Nephron progenitor cell (in vitro differentiated cells): ENCODE measurements around the gene THAP4.
"Not testable (repeated sequence)": the region's sequence is repeated elsewhere in the genome, so short reads cannot be mapped to it uniquely, and the experiment has no call there.

Source experiments
- DNase-seq: peaks from one replicate; pipeline ENCODE4 v3.0.0; 2021
- H3K27ac Mint-ChIP-seq: 2 replicates; pipeline ENCODE4 v1.8.0; 2021; ENCODE audit warnings: mild to moderate bottlenecking, moderate library complexity, mixed read lengths
- H3K27me3 Mint-ChIP-seq: 2 replicates; pipeline ENCODE4 v1.8.0; 2021; ENCODE audit warnings: mild to moderate bottlenecking, low read depth, mixed read lengths; ENCODE audit not compliant: poor library complexity
- H3K36me3 Mint-ChIP-seq: 2 replicates; pipeline ENCODE4 v1.8.0; 2021; ENCODE audit warnings: low read depth, mixed read lengths
- H3K4me1 Mint-ChIP-seq: 2 replicates; pipeline ENCODE4 v1.8.0; 2021; ENCODE audit warnings: mixed read lengths
- H3K4me3 Mint-ChIP-seq: 2 replicates; pipeline ENCODE4 v1.8.0; 2021; ENCODE audit warnings: mild to moderate bottlenecking, moderate library complexity, mixed read lengths
- H3K9me3 Mint-ChIP-seq: 2 replicates; pipeline ENCODE4 v1.8.0; 2021; ENCODE audit warnings: mild to moderate bottlenecking, moderate library complexity, mixed read lengths
- TF ChIP-seq, protein P1 (sequence below): fragments of 200-600 bp; sonication (generic); IDR thresholded peaks from 2 replicates; pipeline ENCODE4 v1.5.0; 2021; ENCODE audit warnings: antibody characterized with exemption

The THAP4 gene

DNA sequence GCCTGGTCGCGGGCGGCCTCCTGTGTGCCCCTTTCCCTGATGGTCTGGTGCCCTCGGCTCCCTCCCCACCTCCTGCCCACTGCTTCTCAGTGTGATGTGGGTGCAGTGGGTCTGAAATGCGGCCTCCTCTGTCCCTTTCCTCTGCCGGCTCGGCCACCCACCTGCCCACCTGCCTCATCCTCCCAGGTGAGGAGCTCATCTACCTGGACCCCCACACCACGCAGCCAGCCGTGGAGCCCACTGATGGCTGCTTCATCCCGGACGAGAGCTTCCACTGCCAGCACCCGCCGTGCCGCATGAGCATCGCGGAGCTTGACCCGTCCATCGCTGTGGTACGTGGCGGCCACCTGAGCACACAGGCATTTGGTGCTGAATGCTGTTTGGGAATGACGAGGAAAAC lies 31.4 kb upstream of the THAP4 start:
- H3K27me3 Mint-ChIP-seq, result no peaks in the 10 kb centered on the region
- H3K4me1 Mint-ChIP-seq, result peaks cover 29% of the 10 kb centered on the region
- H3K27ac Mint-ChIP-seq, result no peak overlapping the region
- no peak overlapping the region for H3K4me3 Mint-ChIP-seq
- no peak for DNase-seq
- TF ChIP-seq, protein P1, sequence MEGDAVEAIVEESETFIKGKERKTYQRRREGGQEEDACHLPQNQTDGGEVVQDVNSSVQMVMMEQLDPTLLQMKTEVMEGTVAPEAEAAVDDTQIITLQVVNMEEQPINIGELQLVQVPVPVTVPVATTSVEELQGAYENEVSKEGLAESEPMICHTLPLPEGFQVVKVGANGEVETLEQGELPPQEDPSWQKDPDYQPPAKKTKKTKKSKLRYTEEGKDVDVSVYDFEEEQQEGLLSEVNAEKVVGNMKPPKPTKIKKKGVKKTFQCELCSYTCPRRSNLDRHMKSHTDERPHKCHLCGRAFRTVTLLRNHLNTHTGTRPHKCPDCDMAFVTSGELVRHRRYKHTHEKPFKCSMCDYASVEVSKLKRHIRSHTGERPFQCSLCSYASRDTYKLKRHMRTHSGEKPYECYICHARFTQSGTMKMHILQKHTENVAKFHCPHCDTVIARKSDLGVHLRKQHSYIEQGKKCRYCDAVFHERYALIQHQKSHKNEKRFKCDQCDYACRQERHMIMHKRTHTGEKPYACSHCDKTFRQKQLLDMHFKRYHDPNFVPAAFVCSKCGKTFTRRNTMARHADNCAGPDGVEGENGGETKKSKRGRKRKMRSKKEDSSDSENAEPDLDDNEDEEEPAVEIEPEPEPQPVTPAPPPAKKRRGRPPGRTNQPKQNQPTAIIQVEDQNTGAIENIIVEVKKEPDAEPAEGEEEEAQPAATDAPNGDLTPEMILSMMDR, result no peak
- no peaks in the 10 kb centered on the region for H3K9me3 Mint-ChIP-seq
- H3K36me3 Mint-ChIP-seq, result peaks cover 38% of the 10 kb centered on the region

GRCh38 chr2:241666627-241667400 lies 29.9 kb upstream of the THAP4 start:
- TF ChIP-seq, protein P1, result no peak

DNA sequence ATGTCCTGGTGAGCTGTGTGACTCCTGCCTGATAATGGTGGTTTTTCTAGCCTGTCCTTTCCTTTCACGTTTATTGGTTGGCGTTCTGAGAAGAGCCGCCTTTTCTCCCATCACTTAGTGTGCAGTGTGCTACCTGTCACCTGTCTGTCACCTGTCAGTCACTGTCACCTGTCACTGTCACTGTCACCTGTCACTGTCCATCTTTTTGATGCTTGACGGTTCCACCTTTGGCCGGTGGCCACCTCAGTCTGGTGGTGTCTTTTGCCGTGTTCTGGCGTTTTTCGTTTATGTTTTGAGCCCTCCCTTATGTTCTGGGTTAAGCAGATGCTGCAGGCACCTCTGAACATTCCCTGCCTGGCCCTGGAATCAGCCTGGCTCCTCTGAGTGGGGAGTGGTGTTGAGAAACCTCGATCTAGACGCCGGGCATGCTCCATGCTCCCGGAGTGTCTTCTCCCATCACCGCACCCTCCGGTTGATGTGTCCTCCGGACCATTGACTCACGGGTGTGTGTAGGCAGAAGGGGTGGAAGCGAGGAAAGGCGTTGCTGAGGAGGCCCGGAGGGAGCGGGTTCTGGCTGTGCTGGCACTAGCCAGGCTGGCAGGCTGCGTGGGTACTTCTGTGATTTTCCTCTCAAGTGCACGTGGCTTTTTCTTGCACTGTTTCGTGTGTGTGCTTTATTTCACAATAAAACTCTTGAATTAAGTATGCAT lies 28.9 kb upstream of the THAP4 start:
- no peak for DNase-seq
- H3K27me3 Mint-ChIP-seq, result no peaks in the 10 kb centered on the region
- H3K4me3 Mint-ChIP-seq, result peak overlapping the region; percentile 75
- peaks cover 38% of the 10 kb centered on the region for H3K4me1 Mint-ChIP-seq
- TF ChIP-seq, protein P1, result no peak
- no peaks in the 10 kb centered on the region for H3K9me3 Mint-ChIP-seq
- H3K36me3 Mint-ChIP-seq, result peaks cover 41% of the 10 kb centered on the region
- peak overlapping the region; percentile 54 for H3K27ac Mint-ChIP-seq

More at GRCh38 chr2:241666627-241667400, 29.9 kb upstream of the THAP4 start:
- DNase-seq, result peak; percentile 85
- Mint-ChIP-seq H3K4me1 (peaks cover 30% of the 10 kb centered on the region), H3K9me3 (no peaks in the 10 kb centered on the region), H3K27me3 (no peaks in the 10 kb centered on the region), H3K36me3 (peaks cover 39% of the 10 kb centered on the region), H3K27ac (peak overlapping the region; percentile 94), H3K4me3 (peak overlapping the region; percentile 75)

- Mint-ChIP-seq H3K4me1 (peaks cover 31% of the 10 kb centered on the region), H3K36me3 (peaks cover 32% of the 10 kb centered on the region)
- H3K27me3 Mint-ChIP-seq, DNase-seq, H3K4me3 Mint-ChIP-seq, H3K27ac Mint-ChIP-seq, H3K9me3 Mint-ChIP-seq: not testable (repeated sequence)
Observed at GRCh38 chr2:241662731-241663130, 25.8 kb upstream of the THAP4 start.

DNA sequence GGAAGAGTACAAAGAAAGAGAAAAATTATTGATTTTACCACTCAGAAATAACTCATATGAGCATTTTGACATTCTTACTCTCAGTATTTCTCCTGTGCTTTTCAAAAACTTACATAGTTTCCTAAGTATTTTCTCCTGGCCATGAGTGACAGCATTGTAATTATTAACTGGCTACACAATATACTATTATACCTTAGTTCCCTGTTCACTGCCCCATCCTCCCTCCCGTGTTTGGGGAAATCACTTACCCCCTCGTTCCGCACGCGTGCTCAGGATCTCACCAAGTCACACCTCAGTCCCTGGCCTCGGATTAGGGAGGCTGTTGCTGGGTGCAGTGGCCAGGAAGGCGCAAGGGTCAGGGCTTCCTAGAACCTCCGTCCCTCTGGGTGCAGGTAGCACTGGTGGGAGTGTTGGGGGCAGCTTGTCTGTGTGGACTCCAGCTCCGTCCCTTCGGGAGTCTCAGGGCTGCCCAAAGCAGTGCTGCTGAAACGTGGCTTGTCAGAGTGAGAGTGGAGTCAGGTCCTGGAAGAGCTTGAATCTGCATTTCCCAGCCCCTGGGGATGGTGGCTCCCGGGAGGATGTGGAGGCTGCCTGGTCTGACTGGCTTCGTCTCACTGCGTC lies 23.7 kb upstream of the THAP4 start:
- Mint-ChIP-seq H3K27ac (no peak overlapping the region), H3K27me3 (no peaks in the 10 kb centered on the region), H3K9me3 (no peaks in the 10 kb centered on the region), H3K4me3 (no peak overlapping the region), H3K4me1 (peaks cover 18% of the 10 kb centered on the region), H3K36me3 (peaks cover 36% of the 10 kb centered on the region)
- DNase-seq, result no peak
- TF ChIP-seq, protein P1, result no peak

DNA sequence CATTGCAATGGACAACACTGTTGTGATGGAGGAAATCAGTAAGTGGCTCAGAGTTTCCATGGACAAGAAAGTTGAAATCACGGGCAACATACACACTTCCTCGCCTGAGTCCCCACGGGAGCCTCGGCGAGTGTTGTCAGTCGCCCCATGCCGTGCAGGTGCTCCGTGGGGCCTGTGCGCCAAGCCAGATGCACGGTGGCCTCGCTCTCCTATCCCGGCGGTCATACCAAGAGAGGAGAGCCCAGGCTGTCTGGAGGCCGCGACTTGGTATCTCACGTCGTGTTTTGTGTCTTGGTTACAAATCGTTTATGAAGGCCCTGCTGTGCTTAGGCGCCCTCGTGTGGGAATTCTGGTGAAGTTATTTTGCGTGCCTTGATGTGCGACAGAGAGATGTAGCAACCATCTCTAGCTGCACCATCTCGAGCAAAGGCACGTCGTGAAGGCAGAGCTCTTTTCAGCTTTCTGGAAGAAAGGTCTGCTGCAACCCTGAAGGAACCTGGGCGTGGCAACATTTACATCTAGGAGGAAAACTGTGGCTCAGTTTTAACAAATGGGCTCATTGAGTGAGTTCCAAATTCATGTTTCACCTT lies 22.3 kb upstream of the THAP4 start:
- Mint-ChIP-seq H3K4me1 (peaks cover 10% of the 10 kb centered on the region), H3K9me3 (no peaks in the 10 kb centered on the region), H3K36me3 (peaks cover 34% of the 10 kb centered on the region), H3K4me3 (no peak overlapping the region), H3K27ac (no peak overlapping the region), H3K27me3 (no peaks in the 10 kb centered on the region)
- DNase-seq, result peak; percentile 52
- TF ChIP-seq, protein P1, result peak; percentile 55
